SU-DHL-6 (cell line): ENCODE measurements around the gene GRAMD1A.
"Not testable (repeated sequence)": the region's sequence is repeated elsewhere in the genome, so short reads cannot be mapped to it uniquely, and the experiment has no call there.

ENCODE experiments used
- CTCF ChIP-seq: fragments of 200-600 bp; sonication (generic); IDR thresholded peaks from one replicate; pipeline ENCODE4 v1.5.1; 2017; ENCODE audit warnings: antibody characterized with exemption, mild to moderate bottlenecking, low read length, moderate library complexity; ENCODE audit not compliant: insufficient read depth, poor library complexity, severe bottlenecking
- EZH2phosphoT487 ChIP-seq: fragments of 200-600 bp; sonication (generic), shearing (Covaris generic); conservative IDR thresholded peaks from 2 replicates; pipeline ENCODE4 v1.6.1; 2018; ENCODE audit warnings: mild to moderate bottlenecking, antibody characterized with exemption, low read length, moderate library complexity, mixed read lengths

DNA sequence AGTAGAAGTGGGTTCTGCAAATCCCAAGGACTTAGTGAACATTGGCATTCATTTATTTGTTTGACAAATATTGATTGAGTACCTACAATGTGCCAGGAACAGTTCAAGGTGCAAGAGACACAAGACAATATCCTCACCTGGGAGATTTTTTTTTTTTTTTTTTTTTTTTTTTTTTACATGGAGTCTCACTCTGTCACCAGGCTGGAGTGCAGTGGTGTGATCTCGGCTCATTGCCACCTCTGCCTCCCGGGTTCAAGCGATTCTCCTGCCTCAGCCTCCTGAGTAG, 28.4 kb downstream of the GRAMD1A start:
- not testable (repeated sequence) for TF ChIP-seq CTCF, EZH2phosphoT487
